Gastrocnemius medialis (tissue), 4 donors: ENCODE measurements around the gene MEIS1. TPM values are rescaled to one million over a fixed set of nuclear protein-coding genes. Genes with fewer than 3 reads are reported as not detected.

Experiments
- ATAC-seq, 2 donors: fragments of 150-250 bp; one replicate each; pipeline ENCODE4 v1.9.1; 2016
- DNase-seq, 2 donors: peaks; one replicate each; pipeline ENCODE4 v3.0.0-alpha.2; 2019
- H3K27ac ChIP-seq, 4 donors: fragments of 200-600 bp; sonication (generic); 1 replicate in 1 of 4; 2 replicates in 3 of 4; pipeline ENCODE4 v1.5.1; 2016 to 2018; ENCODE audit warnings: mild to moderate bottlenecking in 2 of 4, moderate library complexity in 1 of 4
- H3K27me3 ChIP-seq, 3 donors: fragments of 200-600 bp; sonication (generic) in 2 of 3; 1 replicate in 1 of 3; 2 replicates in 2 of 3; pipeline versions ENCODE4 v1.5.1 to v1.6.0; 2016 to 2019; ENCODE audit warnings: mild to moderate bottlenecking in 1 of 3, moderate library complexity in 1 of 3
- H3K36me3 ChIP-seq, 2 donors: fragments of 200-600 bp; sonication (generic) in 1 of 2; one replicate each; pipeline ENCODE4 v1.5.1; 2017 to 2018
- H3K4me1 ChIP-seq, 2 donors: fragments of 200-600 bp; sonication (generic) in 1 of 2; one replicate each; pipeline ENCODE4 v1.5.1; 2016 to 2017; ENCODE audit warnings: mild to moderate bottlenecking in 2 of 2
- H3K4me3 ChIP-seq, 4 donors: fragments of 200-600 bp; sonication (generic) in 3 of 4; 1 replicate in 1 of 4; 2 replicates in 3 of 4; pipeline ENCODE4 v1.5.1; 2016 to 2019; ENCODE audit warnings: mild to moderate bottlenecking in 2 of 4
- H3K9me3 ChIP-seq, 3 donors: fragments of 200-600 bp; sonication (generic) in 2 of 3; 1 replicate in 1 of 3; 2 replicates in 2 of 3; pipeline ENCODE4 v1.5.1; 2016 to 2019
- POLR2A ChIP-seq, 2 donors: fragments of 450-650 bp; IDR thresholded peaks; one replicate each; pipeline ENCODE4 v1.6.1; 2017; ENCODE audit warnings: antibody characterized with exemption in 2 of 2, mild to moderate bottlenecking in 2 of 2, moderate library complexity in 2 of 2
- in situ Hi-C, 4 donors: fragments of 200-750 bp; cut with MboI; loops; one replicate each; pipeline versions ENCODE4 v1.15.0 to v1.8.0; 2017; ENCODE audit warnings: low sequenced_read_pairs in 4 of 4
- intact Hi-C: fragments of 100-400 bp; cut with DNase I; formaldehyde crosslinking; loops from one replicate; pipeline ENCODE4 v1.15.1; 2023; ENCODE audit warnings: low total_unique reads
- total RNA-seq, 4 donors: library from RNA; depleted of rRNA; stranded (reverse); fragments of >200 nt; gene quantifications; one replicate each; pipeline versions ENCODE4 v1.1.0 to v1.2.3, GENCODE V29; 2016
- TF ChIP-seq, protein P1 (sequence below), 5 experiments: fragments of 450-650 bp in 3 of 5; fragments of 200-600 bp in 2 of 5; sonication (generic) in 2 of 5; IDR thresholded peaks in 4 of 5; conservative IDR thresholded peaks in 1 of 5; 1 replicate in 4 of 5; 2 replicates in 1 of 5; pipeline ENCODE4 v1.5.1; 2016 to 2019; ENCODE audit warnings: antibody characterized with exemption in 5 of 5, mild to moderate bottlenecking in 3 of 5, moderate library complexity in 3 of 5

MEIS1 gene
- total RNA-seq, 4 donors from 2014 or later: 1.3 to 8.2 (median 2.0) TPM

DNA sequence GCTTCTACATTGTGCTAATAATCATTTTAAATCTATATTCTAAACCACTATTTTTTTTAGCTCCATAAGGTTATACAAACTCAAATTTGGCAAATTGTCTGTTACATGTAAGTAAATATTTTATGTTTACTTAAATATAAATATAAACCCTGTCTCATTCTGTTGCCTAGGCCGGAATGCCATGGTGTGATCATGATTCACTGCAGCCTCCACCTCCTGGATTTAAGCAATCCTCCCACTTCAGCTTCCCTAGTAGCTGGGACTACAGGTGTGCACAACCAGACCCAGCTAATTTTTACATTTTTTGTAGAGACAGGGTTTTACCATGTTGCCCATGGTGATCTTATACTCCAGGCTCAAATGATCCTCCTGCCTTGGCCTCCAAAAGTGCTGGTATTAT lies 124.7 kb downstream of the MEIS1 start:
- Histone ChIP-seq H3K9me3 (no peaks in the 10 kb centered on the region), H3K4me3 (no peak overlapping the region), H3K4me1 (no peaks in the 10 kb centered on the region), H3K27ac (no peak overlapping the region), H3K27me3 (no peaks in the 10 kb centered on the region), H3K36me3 (no peaks in the 10 kb centered on the region)
- ATAC-seq (no peak), DNase-seq (no peak)
- intact Hi-C loops (no loop called here), in situ Hi-C loops (no loop called here)
- TF ChIP-seq, protein P1, sequence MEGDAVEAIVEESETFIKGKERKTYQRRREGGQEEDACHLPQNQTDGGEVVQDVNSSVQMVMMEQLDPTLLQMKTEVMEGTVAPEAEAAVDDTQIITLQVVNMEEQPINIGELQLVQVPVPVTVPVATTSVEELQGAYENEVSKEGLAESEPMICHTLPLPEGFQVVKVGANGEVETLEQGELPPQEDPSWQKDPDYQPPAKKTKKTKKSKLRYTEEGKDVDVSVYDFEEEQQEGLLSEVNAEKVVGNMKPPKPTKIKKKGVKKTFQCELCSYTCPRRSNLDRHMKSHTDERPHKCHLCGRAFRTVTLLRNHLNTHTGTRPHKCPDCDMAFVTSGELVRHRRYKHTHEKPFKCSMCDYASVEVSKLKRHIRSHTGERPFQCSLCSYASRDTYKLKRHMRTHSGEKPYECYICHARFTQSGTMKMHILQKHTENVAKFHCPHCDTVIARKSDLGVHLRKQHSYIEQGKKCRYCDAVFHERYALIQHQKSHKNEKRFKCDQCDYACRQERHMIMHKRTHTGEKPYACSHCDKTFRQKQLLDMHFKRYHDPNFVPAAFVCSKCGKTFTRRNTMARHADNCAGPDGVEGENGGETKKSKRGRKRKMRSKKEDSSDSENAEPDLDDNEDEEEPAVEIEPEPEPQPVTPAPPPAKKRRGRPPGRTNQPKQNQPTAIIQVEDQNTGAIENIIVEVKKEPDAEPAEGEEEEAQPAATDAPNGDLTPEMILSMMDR (IDR thresholded peaks at IDR 0.05 in 4 of 5, conservative IDR thresholded peaks at IDR 0.05 in 1 of 5): no peak
- TF ChIP-seq POLR2A (IDR thresholded peaks at IDR 0.05): no peak

DNA sequence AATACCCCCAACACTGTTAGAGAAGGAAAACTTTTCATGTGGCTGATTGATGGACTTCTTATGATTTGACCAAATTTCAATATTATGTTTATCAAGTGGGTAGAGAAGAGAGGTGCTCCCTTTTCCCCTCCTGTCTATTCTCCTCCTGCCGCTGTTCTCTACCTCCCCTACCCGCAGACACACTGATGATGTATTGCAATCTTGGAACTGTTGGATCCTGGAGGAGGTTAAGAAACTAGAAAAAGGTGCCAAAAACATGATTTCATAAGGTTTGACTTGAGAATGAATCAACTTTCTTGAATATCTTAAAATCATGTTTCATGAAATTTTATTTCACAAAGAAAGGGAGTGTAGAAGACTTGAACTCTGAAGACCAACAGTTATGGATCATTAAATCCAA lies 125.8 kb downstream of the MEIS1 start:
- no peak overlapping the region for H3K27ac ChIP-seq
- H3K27me3 ChIP-seq: no peaks in the 10 kb centered on the region
- intact Hi-C loops (no loop called here), in situ Hi-C loops (no loop called here)
- H3K36me3 ChIP-seq: no peaks in the 10 kb centered on the region
- ATAC-seq (no peak), DNase-seq (no peak)
- no peak overlapping the region for H3K4me3 ChIP-seq
- no peaks in the 10 kb centered on the region for H3K9me3 ChIP-seq
- TF ChIP-seq POLR2A (IDR thresholded peaks at IDR 0.05): no peak
- TF ChIP-seq, protein P1 (IDR thresholded peaks at IDR 0.05 in 4 of 5, conservative IDR thresholded peaks at IDR 0.05 in 1 of 5): no peak
- H3K4me1 ChIP-seq: no peaks in the 10 kb centered on the region

DNA sequence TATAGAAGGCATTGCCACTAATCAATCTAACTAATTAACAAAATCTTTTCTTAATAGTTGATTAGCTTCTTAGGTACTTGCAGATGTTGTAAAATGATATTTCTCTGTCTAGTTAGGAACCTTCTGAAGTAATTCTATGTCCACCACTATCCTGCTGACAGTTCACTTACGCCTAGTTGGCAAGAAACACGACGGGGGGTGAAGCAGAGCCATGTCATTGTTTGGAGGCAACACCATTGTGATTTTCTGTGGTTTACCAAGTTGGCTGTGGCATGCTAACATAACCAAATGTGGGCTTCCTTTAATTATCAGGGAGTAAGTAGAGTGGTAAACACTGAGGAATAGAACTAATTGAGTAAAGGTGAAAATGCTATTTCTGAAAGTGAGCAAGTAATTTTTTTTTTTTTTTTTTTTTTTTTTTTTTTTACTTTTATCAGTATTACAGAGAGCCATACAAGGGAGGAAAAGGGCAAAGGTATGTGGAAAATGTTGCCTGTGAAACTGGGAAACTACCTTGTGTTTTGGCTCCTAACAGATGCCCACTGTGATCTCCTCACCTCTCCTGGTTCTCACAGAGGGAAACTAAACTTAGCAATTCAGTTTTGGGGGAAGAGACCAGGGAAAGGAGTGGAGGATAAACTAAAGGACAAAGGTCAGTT lies 126.8 kb downstream of the MEIS1 start:
- no peak for ATAC-seq
- in situ Hi-C loops: no loop called here
- no peaks in the 10 kb centered on the region for H3K4me1 ChIP-seq

DNA sequence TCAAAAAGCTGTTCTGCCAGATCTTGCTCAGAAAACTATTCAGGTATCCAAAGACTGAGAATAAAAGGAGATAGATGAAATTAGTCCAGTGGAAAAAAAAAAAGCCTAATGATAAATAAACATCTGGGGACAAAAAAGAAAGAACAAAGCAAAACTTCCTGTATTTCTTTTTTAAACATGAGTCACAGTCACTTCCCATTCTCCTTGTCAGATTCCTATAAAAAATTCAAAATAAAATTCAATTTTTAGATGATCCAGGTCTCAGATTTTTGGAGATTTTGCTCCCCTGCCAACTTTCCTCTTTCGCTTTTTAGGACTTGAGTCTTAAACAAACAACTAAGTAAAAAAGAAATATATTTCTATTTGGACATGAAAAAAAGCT lies 127.4 kb downstream of the MEIS1 start:
- Histone ChIP-seq H3K27me3 (no peaks in the 10 kb centered on the region), H3K9me3 (no peaks in the 10 kb centered on the region), H3K4me3 (no peak overlapping the region), H3K4me1 (no peaks in the 10 kb centered on the region), H3K27ac (no peak overlapping the region), H3K36me3 (no peaks in the 10 kb centered on the region)
- TF ChIP-seq POLR2A (IDR thresholded peaks at IDR 0.05): no peak
- TF ChIP-seq, protein P1 (IDR thresholded peaks at IDR 0.05 in 4 of 5, conservative IDR thresholded peaks at IDR 0.05 in 1 of 5): no peak
- DNase-seq (no peak), ATAC-seq (no peak)
- intact Hi-C loops (no loop called here), in situ Hi-C loops (no loop called here)

More for the DNA sequence above, 126.8 kb downstream of the MEIS1 start:
- no peak for DNase-seq
- no peak for TF ChIP-seq POLR2A (IDR thresholded peaks at IDR 0.05)
- TF ChIP-seq, protein P1 (IDR thresholded peaks at IDR 0.05 in 4 of 5, conservative IDR thresholded peaks at IDR 0.05 in 1 of 5): no peak
- Histone ChIP-seq H3K9me3 (no peaks in the 10 kb centered on the region), H3K36me3 (no peaks in the 10 kb centered on the region), H3K4me3 (no peak overlapping the region), H3K27ac (no peak overlapping the region), H3K27me3 (no peaks in the 10 kb centered on the region)
- intact Hi-C loops: no loop called here

DNA sequence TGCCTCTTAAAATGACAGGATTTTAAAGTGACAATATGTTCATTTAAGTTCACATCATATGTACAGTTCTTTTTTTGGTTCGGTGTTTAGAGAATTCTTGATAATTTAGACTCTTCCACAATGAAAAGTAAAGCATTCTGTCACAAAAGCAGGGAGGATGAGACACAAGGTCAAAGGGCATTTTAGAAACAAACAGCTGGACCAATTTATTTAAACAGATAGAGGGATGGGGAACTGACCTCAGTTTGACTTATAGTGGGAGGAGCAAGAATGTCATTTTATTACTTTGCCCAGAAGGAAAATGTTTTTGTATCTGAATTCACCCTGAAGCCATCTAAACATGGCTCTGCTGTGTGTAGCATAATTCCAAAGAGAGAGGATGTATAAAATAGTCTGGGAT lies 128.5 kb downstream of the MEIS1 start:
- no peak for DNase-seq
- TF ChIP-seq, protein P1 (IDR thresholded peaks at IDR 0.05 in 4 of 5, conservative IDR thresholded peaks at IDR 0.05 in 1 of 5): no peak
- TF ChIP-seq POLR2A (IDR thresholded peaks at IDR 0.05): no peak
- Histone ChIP-seq H3K36me3 (no peaks in the 10 kb centered on the region), H3K4me1 (no peaks in the 10 kb centered on the region), H3K27ac (no peak overlapping the region), H3K27me3 (no peaks in the 10 kb centered on the region), H3K9me3 (no peaks in the 10 kb centered on the region), H3K4me3 (no peak overlapping the region)
- no peak for ATAC-seq
- intact Hi-C loops: no loop called here
- in situ Hi-C loops: no loop called here
